GM10847 (cell line): ENCODE measurements around the gene PDK2.

Source experiments
- POLR2A ChIP-seq: IDR thresholded peaks from 2 replicates; pipeline ENCODE4 v1.6.1; 2011; ENCODE audit not compliant: insufficient read length; ENCODE audit errors: extremely low read depth

Gene PDK2

GRCh38 chr17:50152736-50153135 lies 57.6 kb downstream of the PDK2 start:
- no peak for TF ChIP-seq POLR2A

- no peak for TF ChIP-seq POLR2A
These were observed 58.8 kb downstream of the PDK2 start for GRCh38 chr17:50153650-50154575.

- no peak for TF ChIP-seq POLR2A
These were observed 59.5 kb downstream of the PDK2 start for GRCh38 chr17:50154604-50155003.

GRCh38 chr17:50155115-50155819 lies 60.1 kb downstream of the PDK2 start:
- TF ChIP-seq POLR2A = no peak

- TF ChIP-seq POLR2A = no peak
These were observed 62.7 kb downstream of the PDK2 start for GRCh38 chr17:50157891-50158290.

DNA sequence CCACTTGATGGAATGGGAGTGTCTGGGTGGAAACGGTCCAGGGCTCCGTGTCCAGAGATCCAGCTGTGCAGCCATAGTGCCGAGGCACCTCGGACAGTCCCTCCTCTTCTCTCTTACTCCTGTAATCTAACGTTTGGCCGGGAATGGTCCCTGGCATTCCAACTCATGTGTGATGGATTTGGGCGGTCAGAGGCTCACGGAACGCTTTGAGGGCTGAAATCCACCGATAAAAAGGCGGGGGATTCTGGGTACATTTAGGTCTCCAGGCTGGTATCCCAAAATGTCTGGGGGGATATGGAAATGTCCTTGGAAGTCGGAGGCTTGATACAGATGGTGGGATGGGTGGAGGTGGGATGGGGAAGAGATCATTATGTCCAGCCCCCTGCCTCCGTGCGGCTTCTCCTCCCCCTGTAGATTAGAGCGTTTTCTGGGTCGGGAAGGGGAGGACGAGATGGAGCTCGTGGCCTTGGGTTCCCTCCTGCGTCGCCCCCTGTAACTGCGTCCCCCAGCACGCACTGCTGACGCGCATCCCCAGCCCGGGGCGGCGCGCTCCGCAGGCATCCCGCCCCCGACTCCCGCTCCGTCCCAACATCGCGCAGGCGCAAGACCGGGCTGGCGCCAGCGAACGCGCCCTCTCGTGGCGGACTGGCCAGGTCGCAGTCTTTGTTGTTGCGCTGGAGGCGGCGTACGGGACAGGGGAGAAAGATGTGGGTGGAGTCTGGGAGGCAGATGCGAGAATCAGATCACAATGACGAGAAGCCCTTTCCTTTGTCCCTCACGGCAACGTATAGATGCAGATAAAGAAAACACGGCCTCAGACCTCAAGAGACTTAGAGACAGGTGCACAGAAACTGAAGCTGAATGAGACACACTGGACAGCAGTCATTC lies 66.1 kb downstream of the PDK2 start:
- peak; percentile 26 for TF ChIP-seq POLR2A
